Esophagus (tissue), 2 donors: ENCODE measurements around the gene EFNA2. TPM values are rescaled to one million over a fixed set of nuclear protein-coding genes. Genes with fewer than 3 reads are reported as not detected.
A peak's percentile ranks its signal among the peaks of the same experiment; 100 is the strongest.

Experiments used
- H3K27ac ChIP-seq, 2 donors: one replicate each; pipeline ENCODE4 v1.5.1; 2013; ENCODE audit warnings: low read depth in 2 of 2, mild to moderate bottlenecking in 2 of 2, inconsistent platforms in 1 of 2, low read length in 1 of 2, moderate library complexity in 1 of 2
- H3K27me3 ChIP-seq, 2 donors: one replicate each; pipeline ENCODE4 v1.6.1; 2013; ENCODE audit warnings: low read length in 2 of 2, control low read depth in 1 of 2, mild to moderate bottlenecking in 1 of 2; ENCODE audit not compliant: insufficient read depth in 2 of 2, control insufficient read depth in 1 of 2
- H3K36me3 ChIP-seq, 2 donors: one replicate each; pipeline ENCODE4 v1.6.1; 2013; ENCODE audit warnings: low read length in 1 of 2; ENCODE audit not compliant: control insufficient read depth in 2 of 2, insufficient read depth in 2 of 2
- H3K4me1 ChIP-seq, 2 donors: one replicate each; pipeline ENCODE4 v1.6.1; 2013; ENCODE audit warnings: low read length in 1 of 2; ENCODE audit not compliant: control insufficient read depth in 2 of 2, insufficient read depth in 2 of 2
- H3K4me3 ChIP-seq, 2 donors: one replicate each; pipeline ENCODE4 v1.5.1; 2013; ENCODE audit warnings: low read length in 2 of 2, mild to moderate bottlenecking in 2 of 2, low read depth in 1 of 2, moderate library complexity in 1 of 2
- H3K9me3 ChIP-seq, 2 donors: one replicate each; pipeline ENCODE4 v1.6.1; 2013; ENCODE audit warnings: mild to moderate bottlenecking in 2 of 2, low read depth in 1 of 2, low read length in 1 of 2, moderate library complexity in 1 of 2; ENCODE audit not compliant: control insufficient read depth in 2 of 2, insufficient read depth in 1 of 2
- WGBS, 2 donors: extraction: QIAGEN DNeasy Blood & Tissue Kit; methylation state at CpG; one replicate each; pipeline ENCODE4 v1.1.7; 2013; 5-methylcytosine and 5-hydroxymethylcytosine counted together
- polyA plus RNA-seq, 2 donors: library from polyadenylated mRNA; stranded (reverse); fragments of 200-250 nt; gene quantifications; one replicate each; pipeline ENCODE4 v1.2.3, GENCODE V29; 2013
- donor health status: healthy with polysubstance abuse.
- donor health status: Bipolar disorder and iron deficiency.

Gene EFNA2
- polyA plus RNA-seq, 2 donors = 0.18 to 0.39 TPM

DNA sequence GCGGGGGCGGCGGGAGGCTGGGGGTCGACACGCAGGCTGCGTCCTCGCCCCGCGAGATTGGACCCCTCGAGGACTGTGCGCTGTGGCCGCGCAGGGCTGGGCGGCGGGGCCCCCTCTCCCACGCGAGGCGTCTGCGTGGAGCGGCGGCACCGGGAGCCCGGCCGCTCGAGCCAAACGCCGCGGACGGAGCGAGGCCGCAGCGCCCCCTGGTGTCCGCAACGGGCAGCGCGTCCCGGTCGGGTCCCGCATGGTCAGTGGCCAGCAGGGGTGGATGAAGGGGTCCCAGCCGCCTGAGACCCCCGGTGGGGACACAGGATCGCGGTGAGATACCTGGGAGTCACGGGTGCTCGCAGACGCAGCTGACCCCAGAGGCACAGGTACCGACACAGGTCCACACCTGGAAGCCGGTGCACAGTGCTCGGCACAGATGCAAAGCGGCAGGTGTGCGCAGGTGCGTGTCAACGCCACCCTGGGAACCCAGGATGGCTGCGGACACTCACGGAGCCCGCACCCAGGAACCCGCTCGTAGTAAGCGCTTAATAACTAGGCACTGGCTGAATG lies 18.7 kb upstream of the EFNA2 start:
- peaks cover under 1 to 13% of the 10 kb centered on the region in 2 donors for H3K36me3 ChIP-seq
- H3K27me3 ChIP-seq = no peaks in the 10 kb centered on the region
- H3K4me1 ChIP-seq = peaks cover 14 to 59% of the 10 kb centered on the region in 2 donors
- no peaks in the 10 kb centered on the region for H3K9me3 ChIP-seq
- WGBS, 2 donors = 1% methylated on average over 59 of the region's 59 CpGs
- peak overlapping the region; percentile 93 to 94 for H3K27ac ChIP-seq
- peak overlapping the region; percentile 42 to 50 for H3K4me3 ChIP-seq

DNA sequence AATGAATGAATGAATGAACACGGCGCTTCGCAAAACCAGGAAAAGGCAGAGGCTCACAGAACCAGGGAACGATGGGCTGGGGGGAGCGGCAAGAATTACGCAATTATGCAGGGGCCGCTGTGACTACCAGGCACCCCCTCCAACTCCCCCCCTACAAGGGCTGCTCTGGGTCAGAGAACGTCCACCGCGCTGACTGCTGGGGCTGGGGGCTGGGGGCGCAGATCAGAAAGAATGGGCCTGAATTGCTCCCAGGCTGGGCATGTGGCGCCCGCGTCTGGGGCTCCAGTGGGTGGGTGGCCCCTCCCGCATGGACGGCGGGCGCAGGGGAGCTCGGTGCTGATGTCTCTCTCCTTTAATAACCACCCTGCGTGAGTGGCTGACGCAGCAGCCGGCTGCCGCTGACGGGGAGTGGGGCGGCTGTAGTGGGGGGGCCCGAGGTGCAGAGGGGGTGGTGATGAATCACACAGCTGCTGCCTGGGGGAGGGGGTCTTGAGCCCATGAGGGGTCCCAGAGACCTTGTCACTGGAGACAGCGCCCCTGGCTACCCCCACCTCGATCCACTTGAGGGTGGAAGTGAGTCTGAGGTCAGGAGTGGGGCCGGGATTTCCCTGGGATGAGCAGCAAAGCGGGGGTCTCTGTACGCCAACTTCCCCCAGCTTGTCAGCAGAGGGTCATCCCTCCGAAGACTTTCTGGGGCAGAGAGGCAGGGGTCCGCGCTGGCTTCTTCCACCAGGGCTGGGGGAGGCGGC lies 18.0 kb upstream of the EFNA2 start:
- Histone ChIP-seq H3K4me1 (peaks cover 12 to 60% of the 10 kb centered on the region in 2 donors), H3K4me3 (peak overlapping the region in 1 of 2 donors; percentile 50), H3K9me3 (no peaks in the 10 kb centered on the region), H3K27ac (peak overlapping the region in 1 of 2 donors; percentile 35), H3K27me3 (no peaks in the 10 kb centered on the region), H3K36me3 (peaks cover 3 to 18% of the 10 kb centered on the region in 2 donors)
- 26 to 33% methylated on average over 33 to 35 of the region's 35 CpGs for WGBS, 2 donors

DNA sequence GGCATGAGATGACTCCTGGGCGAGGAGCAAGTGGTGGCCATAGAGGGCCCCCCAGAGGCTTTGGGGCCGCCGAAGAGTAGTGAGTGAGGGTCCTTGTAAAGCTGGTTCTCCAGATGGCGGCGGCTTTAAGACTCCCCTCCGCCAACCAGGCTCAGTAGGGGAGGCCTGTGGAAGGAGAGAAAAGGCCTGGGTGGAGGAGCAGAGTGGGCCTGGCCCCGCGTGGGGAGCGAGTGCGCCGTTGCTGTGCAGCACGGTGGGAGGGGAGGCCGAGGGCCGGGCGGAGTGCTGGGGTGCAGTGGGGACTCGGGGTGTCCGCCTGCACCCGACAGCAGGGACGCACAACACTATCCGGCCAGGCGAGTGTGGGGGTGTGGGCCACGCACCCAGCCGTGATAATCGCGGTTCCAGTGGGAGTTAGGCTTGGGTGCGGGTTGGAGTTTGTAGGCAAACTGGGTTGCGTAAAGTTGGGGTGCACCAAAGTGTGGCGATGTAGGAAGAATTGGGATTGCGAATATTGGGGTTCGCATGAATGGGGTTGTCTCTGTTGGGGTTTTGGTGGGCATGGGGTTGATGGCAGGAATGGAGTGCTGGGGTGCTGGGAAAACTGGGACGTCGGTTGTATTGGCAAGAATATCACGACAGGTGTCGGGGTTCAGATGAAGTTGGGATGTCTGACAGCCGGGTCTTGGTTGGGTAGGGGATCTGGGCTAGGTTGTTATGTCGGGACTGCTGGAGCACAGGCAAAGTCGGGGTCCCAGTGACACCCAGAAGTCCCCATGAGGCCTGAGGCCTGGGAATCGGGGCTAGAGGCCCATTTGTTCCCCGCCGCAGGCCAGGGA lies 17.2 kb upstream of the EFNA2 start:
- H3K4me3 ChIP-seq = peak overlapping the region in 1 of 2 donors; percentile 59
- WGBS, 2 donors = 47 to 55% methylated on average over 40 of the region's 40 CpGs
- H3K36me3 ChIP-seq = peaks cover 3 to 26% of the 10 kb centered on the region in 2 donors
- H3K27ac ChIP-seq = peak overlapping the region; percentile 60 to 88
- H3K9me3 ChIP-seq = no peaks in the 10 kb centered on the region
- peaks cover 9 to 62% of the 10 kb centered on the region in 2 donors for H3K4me1 ChIP-seq
- no peaks in the 10 kb centered on the region for H3K27me3 ChIP-seq

- WGBS, 2 donors = 0 to 1% methylated on average over 41 to 50 of the region's 50 CpGs
- H3K36me3 ChIP-seq = peaks cover 3 to 28% of the 10 kb centered on the region in 2 donors
- peak within 1 kb of the TSS; percentile 59 to 72 for H3K4me3 ChIP-seq
These were observed 16.6 kb upstream of the EFNA2 start, which contains the start of gene CIRBP for GRCh38 chr19:1269065-1269477. TSS of gene CIRBP (plus strand) at chr19:1269332. CDS start at chr19:1270934, 1,602 bp downstream.

DNA sequence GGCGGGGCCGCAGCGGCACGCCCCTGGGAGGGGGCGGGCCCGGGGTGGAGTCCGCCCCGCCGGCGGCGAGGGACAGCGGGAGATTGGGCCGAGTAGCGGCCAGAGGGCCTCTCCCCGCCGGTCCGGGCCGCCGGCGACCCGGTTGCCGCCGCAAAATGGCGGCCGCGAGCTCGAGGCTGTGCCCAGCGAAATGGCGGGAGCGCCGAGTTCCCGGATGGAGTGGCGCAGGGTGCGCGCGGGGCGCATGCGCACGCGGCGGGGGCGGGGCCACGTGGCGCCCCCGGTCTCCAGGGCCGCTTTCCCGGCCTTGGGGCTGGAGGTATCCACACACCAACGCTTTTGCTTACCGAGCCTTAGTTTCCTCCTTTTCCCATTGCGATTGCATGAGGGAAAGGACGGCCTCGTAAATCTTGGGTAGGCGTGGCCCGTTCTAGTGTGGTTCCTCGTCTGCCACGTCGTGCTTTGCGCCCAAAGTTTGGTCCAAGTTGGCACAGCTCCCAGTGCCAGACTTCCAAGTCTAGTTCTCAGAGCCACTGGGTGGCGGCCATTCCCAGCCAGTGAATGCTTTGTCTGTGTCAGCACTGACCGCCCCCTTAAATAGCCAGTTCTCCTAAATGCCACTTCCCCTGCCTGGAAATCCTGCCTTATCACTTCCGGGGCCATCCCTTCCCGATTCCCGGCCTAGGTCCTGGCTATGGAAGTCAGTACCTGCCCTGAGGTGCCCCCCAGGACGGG lies 16.0 kb upstream of the EFNA2 start:
- no peaks in the 10 kb centered on the region for H3K9me3 ChIP-seq
- H3K36me3 ChIP-seq = peaks cover 3 to 33% of the 10 kb centered on the region in 2 donors
- peak overlapping the region; percentile 100 for H3K27ac ChIP-seq
- H3K4me3 ChIP-seq = peak overlapping the region; percentile 59 to 72
- WGBS, 2 donors = 0 to 1% methylated on average over 24 to 64 of the region's 64 CpGs
- H3K27me3 ChIP-seq = no peaks in the 10 kb centered on the region
- peaks cover 9 to 63% of the 10 kb centered on the region in 2 donors for H3K4me1 ChIP-seq

More at GRCh38 chr19:1269065-1269477, 16.6 kb upstream of the EFNA2 start, which contains the start of gene CIRBP:
- H3K27me3 ChIP-seq = no peaks in the 10 kb centered on the region
- peak within 1 kb of the TSS; percentile 100 for H3K27ac ChIP-seq
- peaks cover 9 to 64% of the 10 kb centered on the region in 2 donors for H3K4me1 ChIP-seq
- no peaks in the 10 kb centered on the region for H3K9me3 ChIP-seq

GRCh38 chr19:1270213-1270853 lies 15.3 kb upstream of the EFNA2 start:
- Histone ChIP-seq H3K27me3 (no peaks in the 10 kb centered on the region), H3K4me1 (peaks cover 9 to 56% of the 10 kb centered on the region in 2 donors), H3K27ac (peak overlapping the region; percentile 100), H3K36me3 (peaks cover 3 to 38% of the 10 kb centered on the region in 2 donors), H3K4me3 (peak overlapping the region; percentile 59 to 72), H3K9me3 (no peaks in the 10 kb centered on the region)
- WGBS, 2 donors = 14 to 16% methylated on average over 8 of the region's 8 CpGs

DNA sequence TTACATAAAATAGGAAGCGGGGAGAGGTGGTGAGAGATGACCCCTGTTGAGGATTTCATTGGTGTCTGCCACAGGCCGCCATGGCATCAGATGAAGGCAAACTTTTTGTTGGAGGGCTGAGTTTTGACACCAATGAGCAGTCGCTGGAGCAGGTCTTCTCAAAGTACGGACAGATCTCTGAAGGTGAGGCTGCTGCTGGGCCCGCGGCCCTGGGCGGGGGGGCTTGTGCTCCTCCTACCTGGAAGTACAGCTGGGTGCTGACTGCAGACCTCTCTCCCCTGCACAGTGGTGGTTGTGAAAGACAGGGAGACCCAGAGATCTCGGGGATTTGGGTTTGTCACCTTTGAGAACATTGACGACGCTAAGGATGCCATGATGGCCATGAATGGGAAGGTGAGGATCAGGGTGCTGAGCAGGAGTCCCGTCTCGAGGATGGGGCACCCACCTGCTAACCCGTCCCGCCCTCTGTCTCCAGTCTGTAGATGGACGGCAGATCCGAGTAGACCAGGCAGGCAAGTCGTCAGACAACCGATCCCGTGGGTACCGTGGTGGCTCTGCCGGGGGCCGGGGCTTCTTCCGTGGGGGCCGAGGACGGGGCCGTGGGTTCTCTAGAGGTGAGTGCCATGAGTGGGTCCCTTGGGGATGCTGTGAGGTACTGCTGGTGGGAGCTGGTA lies 14.7 kb upstream of the EFNA2 start:
- WGBS, 2 donors = 36 to 38% methylated on average over 26 of the region's 26 CpGs
- no peaks in the 10 kb centered on the region for H3K27me3 ChIP-seq
- H3K9me3 ChIP-seq = no peaks in the 10 kb centered on the region
- H3K4me3 ChIP-seq = peak overlapping the region; percentile 26 to 59
- peak overlapping the region; percentile 100 for H3K27ac ChIP-seq
- H3K4me1 ChIP-seq = peaks cover 6 to 51% of the 10 kb centered on the region in 2 donors
- H3K36me3 ChIP-seq = peaks cover 3 to 38% of the 10 kb centered on the region in 2 donors
